NT2/D1 (cell line): Measurements from ENCODE around the gene SLC9A3.

Experiments
- SUZ12 ChIP-seq: IDR thresholded peaks from 2 replicates; pipeline ENCODE4 v1.6.1; 2011; ENCODE audit not compliant: insufficient read length, insufficient read depth; ENCODE audit errors: extremely low read depth
- YY1 ChIP-seq: IDR thresholded peaks from 2 replicates; pipeline ENCODE4 v1.6.1; 2011; ENCODE audit not compliant: insufficient read length, insufficient read depth
- ZNF274 ChIP-seq: IDR thresholded peaks from 2 replicates; pipeline ENCODE4 v1.6.1; 2011; ENCODE audit warnings: mild to moderate bottlenecking, low read depth, low read length

- TF ChIP-seq ZNF274: no peak
- no peak for TF ChIP-seq SUZ12
- no peak for TF ChIP-seq YY1
Observed at GRCh38 chr5:571791-572190, 47.5 kb upstream of the SLC9A3 start.
